ENCODE results near the gene PLA2G4D.

Gene PLA2G4D

GRCh38 chr15:42080186-42080918 lies 14.0 kb downstream of the PLA2G4D start:
- DNase-seq (ENCODE audit: extremely low read depth, low read depth) = no peak
- no peak for TF ChIP-seq CTCF (IDR thresholded peaks at IDR 0.05; ENCODE audit: low read depth, low read length)

- no peak for DNase-seq (ENCODE audit: extremely low read depth, low read depth)
- TF ChIP-seq CTCF (IDR thresholded peaks at IDR 0.05; ENCODE audit: low read depth, low read length) = no peak
Observed at GRCh38 chr15:42079401-42079908, 14.9 kb downstream of the PLA2G4D start.

GRCh38 chr15:42078903-42079302 lies 15.5 kb downstream of the PLA2G4D start:
- no peak for TF ChIP-seq CTCF (IDR thresholded peaks at IDR 0.05; ENCODE audit: low read depth, low read length)
- DNase-seq (ENCODE audit: extremely low read depth, low read depth) = no peak

GRCh38 chr15:42077689-42078088 lies 16.7 kb downstream of the PLA2G4D start:
- no peak for TF ChIP-seq CTCF (IDR thresholded peaks at IDR 0.05; ENCODE audit: low read depth, low read length)
- no peak for DNase-seq (ENCODE audit: extremely low read depth, low read depth)

GRCh38 chr15:42073418-42073817 lies 20.9 kb downstream of the PLA2G4D start:
- DNase-seq (ENCODE audit: extremely low read depth, low read depth) = no peak
- TF ChIP-seq CTCF (IDR thresholded peaks at IDR 0.05; ENCODE audit: low read depth, low read length) = no peak

GRCh38 chr15:42072141-42072685 lies 22.1 kb downstream of the PLA2G4D start:
- no peak for TF ChIP-seq CTCF (IDR thresholded peaks at IDR 0.05; ENCODE audit: low read depth, low read length)
- DNase-seq (ENCODE audit: extremely low read depth, low read depth) = no peak

- DNase-seq (ENCODE audit: extremely low read depth, low read depth) = no peak
- no peak for TF ChIP-seq CTCF (IDR thresholded peaks at IDR 0.05; ENCODE audit: low read depth, low read length)
Observed at GRCh38 chr15:42071717-42072116, 22.6 kb downstream of the PLA2G4D start.
